Measurements from ENCODE around the gene NDRG3. TPM values are rescaled to one million over a fixed set of nuclear protein-coding genes. Genes with fewer than 3 reads are reported as not detected.

NDRG3 gene
- total and polyA plus RNA-seq, 2 donors (not counting 3 experiments of a cell fraction or from before 2014, with no cell fraction given), result 25.7 to 27.7 TPM

DNA sequence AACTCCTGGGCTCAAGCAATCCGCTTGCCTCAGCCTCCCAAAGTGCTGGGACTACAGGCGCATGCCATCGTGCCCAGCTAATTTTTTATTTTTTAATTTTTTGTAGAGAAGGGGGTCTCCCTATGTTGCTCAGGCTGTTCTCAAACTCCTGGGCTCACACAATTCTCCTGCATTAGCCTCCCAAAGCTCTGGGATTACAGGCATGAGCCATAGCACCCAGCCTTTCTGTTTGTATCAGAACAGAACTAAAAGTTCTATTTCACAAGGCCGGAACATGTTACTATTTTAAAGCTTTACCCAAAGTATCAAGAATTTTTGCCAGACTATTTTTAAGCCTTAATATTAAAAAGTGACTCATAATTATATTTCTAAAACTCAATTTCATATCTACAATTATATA lies 42.4 kb downstream of the NDRG3 start:
- dilution Hi-C loops (cut with MboI; ENCODE audit: extremely low pct_ligation_motif_present, low sequenced_read_pairs), result no loop called here
- CTCF ChIA-PET, result interaction anchor here (0.9 kb wide), 1 partner anchor 23 kb away, joined by 3 read pairs; no protein-coding TSS in a partner anchor

More for the DNA sequence above, 42.4 kb downstream of the NDRG3 start:
- intact Hi-C loops (cut with micrococcal nuclease), result no loop called here
- Histone ChIP-seq H3K4me3 (replicated peaks in 1 of 3; ENCODE audit: insufficient read depth in 1 of 3, low read depth in 1 of 3, low read length in 3 of 3) (no peak overlapping the region), H3K27me3 (ENCODE audit: control insufficient read depth in 2 of 2, insufficient read depth in 2 of 2, low read length in 2 of 2) (no peaks in the 10 kb centered on the region), H3K9ac (replicated peaks; ENCODE audit: extremely low read depth, insufficient read depth, low read length) (no peak overlapping the region), H2AFZ (ENCODE audit: low read depth, low read length) (no peak overlapping the region), H3K4me2 (ENCODE audit: insufficient read depth, low read length) (no peak overlapping the region), H3K9me1 (replicated peaks; ENCODE audit: control insufficient read depth, extremely low read depth, insufficient read depth, low read length) (no peaks in the 10 kb centered on the region), H3K36me3 (ENCODE audit: control insufficient read depth in 2 of 2, extremely low read depth in 1 of 2, insufficient read depth in 2 of 2, low read length in 2 of 2) (no peaks in the 10 kb centered on the region), H4K20me1 (replicated peaks; ENCODE audit: control insufficient read depth, extremely low read depth, insufficient read depth, low read length) (no peaks in the 10 kb centered on the region), H3K27ac (ENCODE audit: insufficient read depth, low read depth, low read length) (no peak overlapping the region), H3K4me1 (ENCODE audit: control insufficient read depth, extremely low read depth, insufficient read depth, low read length) (no peaks in the 10 kb centered on the region), H3K79me2 (ENCODE audit: control insufficient read depth, insufficient read depth, low read length) (no peaks in the 10 kb centered on the region), H3K9me3 (replicated peaks; ENCODE audit: control insufficient read depth, insufficient read depth, low read length) (no peaks in the 10 kb centered on the region)
- POLR2A ChIA-PET, result no interaction called here
- TF ChIP-seq GATA2 (IDR thresholded peaks at IDR 0.05; ENCODE audit: insufficient read depth, insufficient read length, low read depth, low read length), result no peak
- TF ChIP-seq MYC (IDR thresholded peaks at IDR 0.05; ENCODE audit: low read depth, low read length), result no peak
- TF ChIP-seq, protein P1, sequence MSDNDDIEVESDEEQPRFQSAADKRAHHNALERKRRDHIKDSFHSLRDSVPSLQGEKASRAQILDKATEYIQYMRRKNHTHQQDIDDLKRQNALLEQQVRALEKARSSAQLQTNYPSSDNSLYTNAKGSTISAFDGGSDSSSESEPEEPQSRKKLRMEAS (IDR thresholded peaks at IDR 0.05; ENCODE audit: insufficient read depth, insufficient read length), result no peak
- TF ChIP-seq JUN (IDR thresholded peaks at IDR 0.05; ENCODE audit: borderline replicate concordance, insufficient read depth, insufficient read length, low read depth), result no peak
- no peak for TF ChIP-seq POLR2A (IDR thresholded peaks at IDR 0.05; ENCODE audit: low read depth, low read length)
- TF ChIP-seq, protein P2, sequence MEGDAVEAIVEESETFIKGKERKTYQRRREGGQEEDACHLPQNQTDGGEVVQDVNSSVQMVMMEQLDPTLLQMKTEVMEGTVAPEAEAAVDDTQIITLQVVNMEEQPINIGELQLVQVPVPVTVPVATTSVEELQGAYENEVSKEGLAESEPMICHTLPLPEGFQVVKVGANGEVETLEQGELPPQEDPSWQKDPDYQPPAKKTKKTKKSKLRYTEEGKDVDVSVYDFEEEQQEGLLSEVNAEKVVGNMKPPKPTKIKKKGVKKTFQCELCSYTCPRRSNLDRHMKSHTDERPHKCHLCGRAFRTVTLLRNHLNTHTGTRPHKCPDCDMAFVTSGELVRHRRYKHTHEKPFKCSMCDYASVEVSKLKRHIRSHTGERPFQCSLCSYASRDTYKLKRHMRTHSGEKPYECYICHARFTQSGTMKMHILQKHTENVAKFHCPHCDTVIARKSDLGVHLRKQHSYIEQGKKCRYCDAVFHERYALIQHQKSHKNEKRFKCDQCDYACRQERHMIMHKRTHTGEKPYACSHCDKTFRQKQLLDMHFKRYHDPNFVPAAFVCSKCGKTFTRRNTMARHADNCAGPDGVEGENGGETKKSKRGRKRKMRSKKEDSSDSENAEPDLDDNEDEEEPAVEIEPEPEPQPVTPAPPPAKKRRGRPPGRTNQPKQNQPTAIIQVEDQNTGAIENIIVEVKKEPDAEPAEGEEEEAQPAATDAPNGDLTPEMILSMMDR (IDR thresholded peaks at IDR 0.05; ENCODE audit: extremely low read depth in 1 of 2, insufficient read depth in 1 of 2, low read depth in 1 of 2, low read length in 2 of 2), result no peak
- TF ChIP-seq POLR2AphosphoS5 (IDR thresholded peaks at IDR 0.05; ENCODE audit: insufficient read depth, low read depth, low read length), result no peak
- no peak for TF ChIP-seq FOS (IDR thresholded peaks at IDR 0.05; ENCODE audit: borderline replicate concordance, insufficient read depth, low read length)
- TF ChIP-seq EZH2 (IDR thresholded peaks at IDR 0.05; ENCODE audit: borderline replicate concordance, low read depth, low read length, severe bottlenecking), result no peak
- DNase-seq (ENCODE audit: low read depth, low spot score) (no peak), FAIRE-seq (no peak)
- BruUV-seq (replicated peaks), result no TSS peak
